Measurements from ENCODE around the gene SAPCD1.
"Not testable (repeated sequence)": the region's sequence is repeated elsewhere in the genome, so short reads cannot be mapped to it uniquely, and the experiment has no call there.

Gene SAPCD1

DNA sequence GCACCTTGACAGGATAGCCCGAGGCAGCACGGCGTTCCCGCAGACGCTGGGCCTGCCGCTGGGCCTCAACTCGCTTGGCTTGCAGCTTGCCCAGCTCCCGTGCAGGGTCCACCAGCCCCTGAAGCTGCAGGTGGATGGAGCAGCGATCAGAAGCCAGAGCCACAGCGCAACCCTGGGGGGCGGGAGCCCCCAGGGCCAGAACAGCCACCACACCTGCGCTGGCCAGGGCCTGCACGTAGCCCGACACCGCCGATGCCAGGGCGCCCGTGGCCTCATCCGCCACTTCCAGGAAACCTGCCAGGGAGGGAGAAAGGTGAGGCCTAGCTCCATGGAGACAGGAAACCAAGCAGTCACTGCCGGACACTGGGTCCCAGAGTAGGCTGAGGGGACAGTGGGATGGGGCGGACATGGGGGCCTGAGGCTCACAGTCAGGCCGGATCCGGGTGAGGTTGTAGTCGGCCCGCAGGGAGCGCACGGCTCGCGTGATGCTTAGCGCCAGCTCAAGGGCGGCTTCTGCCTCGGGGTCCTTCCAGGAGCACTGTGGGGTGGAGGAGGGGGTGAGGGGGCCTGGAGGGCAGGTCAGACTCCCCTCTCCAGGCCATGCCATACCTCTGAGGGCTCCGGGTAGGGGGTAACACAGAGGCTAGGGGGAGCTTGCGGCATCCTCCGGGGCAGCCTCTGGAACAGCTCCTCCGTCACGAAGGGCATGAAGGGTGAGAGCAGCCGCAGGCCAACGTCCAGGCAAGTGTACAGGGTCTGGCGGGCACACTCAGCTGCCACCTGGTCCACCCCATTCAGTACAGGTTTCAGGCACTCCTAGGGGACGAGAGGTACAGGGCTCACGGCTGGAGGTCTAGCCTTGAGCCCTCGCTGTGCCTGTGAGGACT, 16.8 kb downstream of the SAPCD1 start:
- H3K4me3 Mint-ChIP-seq, result no peak overlapping the region
- H3K27me3 Mint-ChIP-seq, result no peaks in the 10 kb centered on the region
- H3K27ac Mint-ChIP-seq (ENCODE audit: low read depth), result no peak overlapping the region
- H3K9me3 Mint-ChIP-seq, result no peaks in the 10 kb centered on the region
- ATAC-seq (replicated peaks; ENCODE audit: extremely low read depth, poor library complexity, severe bottlenecking) (no peak), DNase-seq (ENCODE audit: low spot score in 2 of 2) (no peak)
- H3K4me1 Mint-ChIP-seq, result peaks cover 25% of the 10 kb centered on the region
- peaks cover 17% of the 10 kb centered on the region for H3K36me3 Mint-ChIP-seq (ENCODE audit: insufficient read depth)

DNA sequence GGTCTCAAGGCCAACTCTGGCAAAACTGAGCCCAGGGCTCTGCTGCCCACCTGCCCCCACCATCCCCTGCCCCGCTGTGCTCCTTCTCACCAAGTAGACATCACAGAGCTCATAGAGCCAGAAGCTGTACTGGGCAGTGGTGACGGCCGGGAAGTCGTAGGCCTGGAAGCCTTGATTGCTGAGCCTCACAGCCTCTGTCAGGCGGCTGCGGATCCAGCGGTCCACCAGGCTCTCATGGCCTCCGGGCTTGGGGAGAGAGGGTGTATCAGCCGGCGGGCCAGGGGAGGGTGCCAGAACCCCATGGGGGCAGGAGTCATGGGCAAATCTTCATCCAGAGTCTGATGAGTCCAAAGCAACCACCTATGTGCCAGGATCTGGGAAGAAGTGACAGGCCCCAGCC, 17.5 kb downstream of the SAPCD1 start:
- Mint-ChIP-seq H3K4me1 (peaks cover 25% of the 10 kb centered on the region), H3K36me3 (ENCODE audit: insufficient read depth) (peaks cover 17% of the 10 kb centered on the region), H3K9me3 (no peaks in the 10 kb centered on the region), H3K27me3 (no peaks in the 10 kb centered on the region), H3K4me3 (no peak overlapping the region), H3K27ac (ENCODE audit: low read depth) (no peak overlapping the region)
- ATAC-seq (replicated peaks; ENCODE audit: extremely low read depth, poor library complexity, severe bottlenecking), result no peak
- no peak for DNase-seq (ENCODE audit: low spot score in 2 of 2)

DNA sequence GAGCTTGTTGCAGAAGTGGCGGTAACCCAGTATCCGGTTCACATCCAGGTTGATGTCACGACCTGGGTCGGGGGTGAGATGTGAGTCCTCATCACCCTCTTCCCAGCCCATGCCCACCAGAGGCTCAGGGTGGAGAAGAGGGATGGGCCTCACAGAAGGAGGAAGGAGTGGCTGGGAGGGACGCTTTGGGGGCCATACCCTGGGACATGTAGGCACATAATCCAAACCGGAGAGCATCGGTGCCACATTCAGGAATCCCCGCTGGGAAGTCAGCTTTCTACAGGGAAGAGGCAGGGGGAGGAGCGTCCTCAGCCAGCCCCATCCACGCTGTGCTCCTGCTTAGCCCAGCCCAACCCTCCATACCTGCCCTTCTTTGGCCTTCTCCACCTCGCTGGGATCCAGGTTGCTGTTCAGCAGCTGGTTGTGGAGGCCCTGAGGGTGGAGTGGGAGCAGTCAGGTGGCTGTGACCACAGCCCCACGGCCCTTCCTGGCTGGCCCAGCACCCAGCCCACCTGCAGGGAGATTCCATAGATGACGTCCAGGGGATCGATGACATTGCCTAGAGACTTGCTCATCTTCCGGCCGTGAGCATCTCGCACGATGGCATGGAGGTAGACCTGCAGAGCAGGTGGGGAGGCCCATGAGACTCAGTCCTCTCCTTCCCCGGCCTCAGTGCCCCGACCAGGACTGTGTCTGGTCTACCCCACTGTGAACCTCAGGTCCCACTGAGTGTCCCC, 18.2 kb downstream of the SAPCD1 start:
- H3K4me3 Mint-ChIP-seq, result no peak overlapping the region
- no peaks in the 10 kb centered on the region for H3K27me3 Mint-ChIP-seq
- H3K4me1 Mint-ChIP-seq, result peaks cover 20% of the 10 kb centered on the region
- no peaks in the 10 kb centered on the region for H3K9me3 Mint-ChIP-seq
- peaks cover 19% of the 10 kb centered on the region for H3K36me3 Mint-ChIP-seq (ENCODE audit: insufficient read depth)
- peak overlapping the region; percentile 60 for H3K27ac Mint-ChIP-seq (ENCODE audit: low read depth)
- no peak for DNase-seq (ENCODE audit: low spot score in 2 of 2)
- ATAC-seq (replicated peaks; ENCODE audit: extremely low read depth, poor library complexity, severe bottlenecking), result no peak

DNA sequence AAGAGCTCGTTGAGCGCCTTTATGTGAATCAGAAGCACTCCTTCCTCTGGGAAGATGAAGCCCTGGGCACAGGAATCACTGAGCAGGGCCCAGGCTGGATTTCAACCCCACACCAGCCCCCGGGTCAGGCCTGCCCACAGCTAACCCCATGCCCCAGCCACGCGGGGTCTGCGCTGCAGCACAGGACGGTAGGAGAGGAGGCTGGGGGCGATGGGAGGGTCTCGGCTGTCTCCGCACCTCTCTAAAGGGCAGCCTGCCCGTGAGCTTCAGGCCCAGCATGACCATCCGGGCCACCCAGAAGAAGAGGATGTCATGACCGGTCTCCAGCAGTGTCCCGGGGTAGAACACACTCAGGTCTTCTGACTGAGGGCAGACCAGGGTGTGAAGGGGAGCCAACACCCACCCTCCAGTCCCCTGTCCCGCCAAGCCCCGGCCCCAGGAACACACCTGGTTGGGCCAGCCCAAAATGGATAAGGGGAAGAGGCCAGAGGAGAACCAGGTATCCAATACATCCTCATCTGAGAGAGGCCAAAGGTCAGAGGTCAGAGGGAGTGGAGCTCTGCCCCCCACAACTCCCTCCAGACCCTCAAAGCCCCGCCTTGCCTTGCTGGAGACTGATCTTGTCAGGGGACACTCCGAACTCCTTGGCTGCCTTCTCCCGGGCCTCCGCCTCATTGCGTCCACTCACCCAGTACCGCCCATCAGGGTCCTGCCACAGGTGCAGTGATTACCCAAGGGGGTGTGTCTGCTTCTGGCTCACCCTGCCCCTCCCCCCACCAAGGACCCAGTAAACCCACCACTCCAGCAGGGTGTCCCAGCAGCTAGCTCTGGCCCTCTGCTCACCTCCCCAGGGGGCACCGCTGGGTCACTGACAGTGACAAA, 19.0 kb downstream of the SAPCD1 start:
- DNase-seq (ENCODE audit: low spot score in 2 of 2) (no peak), ATAC-seq (replicated peaks; ENCODE audit: extremely low read depth, poor library complexity, severe bottlenecking) (no peak)
- H3K4me3 Mint-ChIP-seq, result no peak overlapping the region
- peak overlapping the region; percentile 60 for H3K27ac Mint-ChIP-seq (ENCODE audit: low read depth)
- no peaks in the 10 kb centered on the region for H3K9me3 Mint-ChIP-seq
- H3K36me3 Mint-ChIP-seq (ENCODE audit: insufficient read depth), result peaks cover 19% of the 10 kb centered on the region
- H3K27me3 Mint-ChIP-seq, result no peaks in the 10 kb centered on the region
- peaks cover 14% of the 10 kb centered on the region for H3K4me1 Mint-ChIP-seq

DNA sequence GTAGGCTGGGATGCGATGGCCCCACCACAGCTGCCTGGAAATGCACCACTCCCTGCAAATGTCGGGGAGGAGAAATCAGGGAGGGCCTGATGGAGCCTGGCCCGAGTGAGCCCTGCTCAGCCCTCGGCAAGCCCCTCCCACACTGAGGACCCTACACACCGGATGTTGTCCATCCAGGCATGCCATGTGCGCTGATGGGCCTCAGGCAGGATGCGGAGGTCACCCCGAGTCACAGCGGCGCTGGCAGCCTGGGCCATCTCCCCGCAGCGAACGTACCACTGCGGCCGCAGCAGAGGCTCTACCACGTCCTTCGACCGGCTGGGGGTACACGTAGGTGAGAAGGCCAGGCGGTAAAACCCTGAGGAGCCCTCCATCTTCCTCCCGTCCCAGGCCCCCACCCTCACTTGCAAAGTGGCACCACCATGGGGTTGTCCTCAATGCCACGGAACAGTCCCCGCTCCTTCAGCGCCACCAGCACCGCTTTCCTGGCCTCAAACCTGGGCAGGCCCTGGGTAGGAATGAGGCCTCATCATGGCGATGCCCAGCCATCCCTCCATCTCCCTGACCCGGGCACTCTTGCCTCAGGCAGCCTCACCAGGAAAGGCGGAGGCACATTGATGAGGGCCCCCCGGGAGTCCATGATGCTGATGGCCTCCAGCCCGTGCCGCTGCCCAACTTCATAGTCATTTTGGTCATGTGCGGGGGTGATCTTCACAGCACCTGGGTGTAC, 19.8 kb downstream of the SAPCD1 start:
- peaks cover 6% of the 10 kb centered on the region for H3K4me1 Mint-ChIP-seq
- H3K36me3 Mint-ChIP-seq (ENCODE audit: insufficient read depth), result peaks cover 19% of the 10 kb centered on the region
- H3K27me3 Mint-ChIP-seq, result no peaks in the 10 kb centered on the region
- no peak overlapping the region for H3K27ac Mint-ChIP-seq (ENCODE audit: low read depth)
- no peak overlapping the region for H3K4me3 Mint-ChIP-seq
- DNase-seq (ENCODE audit: low spot score in 2 of 2) (no peak), ATAC-seq (replicated peaks; ENCODE audit: extremely low read depth, poor library complexity, severe bottlenecking) (no peak)
- no peaks in the 10 kb centered on the region for H3K9me3 Mint-ChIP-seq

DNA sequence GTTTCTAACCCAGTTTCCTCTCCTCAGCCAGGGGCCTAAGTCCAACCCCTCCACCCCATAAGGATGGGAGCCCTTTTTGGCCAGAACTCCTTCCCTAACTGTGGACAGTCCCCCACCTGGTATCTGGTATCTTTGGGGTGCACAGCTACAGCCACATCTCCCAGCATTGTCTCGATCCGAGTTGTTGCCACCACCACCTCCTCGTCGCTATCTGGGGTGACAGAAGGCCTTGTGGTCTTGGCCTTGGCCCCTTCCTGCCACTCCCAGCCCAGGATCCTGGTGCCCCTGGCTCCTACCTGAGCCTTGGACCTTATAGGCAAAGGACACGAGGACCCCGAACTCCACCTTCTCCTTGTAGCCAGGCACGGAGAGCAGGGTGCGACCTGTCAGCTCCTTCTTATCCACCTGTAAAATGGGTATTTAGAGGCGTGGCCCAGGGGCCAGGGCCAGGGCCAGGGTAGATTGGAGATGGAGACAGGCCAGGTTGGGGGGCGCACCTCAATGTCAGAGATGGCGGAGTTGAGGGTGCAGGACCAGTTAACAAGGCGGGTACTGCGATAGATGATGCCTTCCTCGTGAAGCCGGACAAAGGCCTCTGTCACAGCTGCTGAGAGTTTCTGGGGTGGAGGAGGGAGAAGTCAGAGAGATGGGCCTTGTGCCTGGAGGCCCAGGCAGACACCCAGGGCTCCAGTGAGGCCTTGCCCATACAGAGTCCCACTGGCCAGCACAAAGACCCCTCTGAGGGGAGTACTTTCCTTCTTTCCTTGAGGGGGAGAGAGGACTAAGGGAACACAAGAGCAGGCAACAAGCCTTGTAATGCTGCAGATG, 21.9 kb downstream of the SAPCD1 start:
- peaks cover 15% of the 10 kb centered on the region for H3K36me3 Mint-ChIP-seq (ENCODE audit: insufficient read depth)
- ATAC-seq (replicated peaks; ENCODE audit: extremely low read depth, poor library complexity, severe bottlenecking) (no peak), DNase-seq (ENCODE audit: low spot score in 2 of 2) (no peak)
- no peak overlapping the region for H3K27ac Mint-ChIP-seq (ENCODE audit: low read depth)
- no peaks in the 10 kb centered on the region for H3K4me1 Mint-ChIP-seq
- H3K4me3 Mint-ChIP-seq, result no peak overlapping the region
- H3K27me3 Mint-ChIP-seq, result no peaks in the 10 kb centered on the region
- no peaks in the 10 kb centered on the region for H3K9me3 Mint-ChIP-seq

DNA sequence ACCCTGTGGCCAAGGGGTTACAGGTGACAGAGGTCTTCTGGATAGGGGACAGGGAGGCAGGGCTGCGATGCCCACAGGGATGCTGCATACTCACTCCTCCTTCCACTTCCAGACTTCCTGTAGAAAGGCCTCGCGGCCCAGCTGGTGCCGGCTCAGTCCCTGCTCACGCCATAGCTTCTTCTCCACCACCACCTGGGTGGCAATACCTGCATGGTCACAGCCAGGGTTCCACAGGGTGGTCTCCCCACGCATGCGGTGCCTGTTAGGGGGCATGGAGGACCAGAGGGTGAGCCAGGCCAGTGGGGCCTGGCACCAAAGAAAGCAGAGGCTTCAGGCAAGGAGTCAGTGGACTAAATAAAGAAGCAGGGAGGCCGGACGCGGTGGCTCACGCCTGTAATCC, 23.0 kb downstream of the SAPCD1 start:
- Mint-ChIP-seq H3K4me1 (peaks cover 1% of the 10 kb centered on the region), H3K36me3 (ENCODE audit: insufficient read depth) (peaks cover 17% of the 10 kb centered on the region), H3K9me3 (no peaks in the 10 kb centered on the region), H3K27ac (ENCODE audit: low read depth) (no peak overlapping the region), H3K4me3 (no peak overlapping the region), H3K27me3 (no peaks in the 10 kb centered on the region)
- DNase-seq (ENCODE audit: low spot score in 2 of 2) (no peak), ATAC-seq (replicated peaks; ENCODE audit: extremely low read depth, poor library complexity, severe bottlenecking) (no peak)

DNA sequence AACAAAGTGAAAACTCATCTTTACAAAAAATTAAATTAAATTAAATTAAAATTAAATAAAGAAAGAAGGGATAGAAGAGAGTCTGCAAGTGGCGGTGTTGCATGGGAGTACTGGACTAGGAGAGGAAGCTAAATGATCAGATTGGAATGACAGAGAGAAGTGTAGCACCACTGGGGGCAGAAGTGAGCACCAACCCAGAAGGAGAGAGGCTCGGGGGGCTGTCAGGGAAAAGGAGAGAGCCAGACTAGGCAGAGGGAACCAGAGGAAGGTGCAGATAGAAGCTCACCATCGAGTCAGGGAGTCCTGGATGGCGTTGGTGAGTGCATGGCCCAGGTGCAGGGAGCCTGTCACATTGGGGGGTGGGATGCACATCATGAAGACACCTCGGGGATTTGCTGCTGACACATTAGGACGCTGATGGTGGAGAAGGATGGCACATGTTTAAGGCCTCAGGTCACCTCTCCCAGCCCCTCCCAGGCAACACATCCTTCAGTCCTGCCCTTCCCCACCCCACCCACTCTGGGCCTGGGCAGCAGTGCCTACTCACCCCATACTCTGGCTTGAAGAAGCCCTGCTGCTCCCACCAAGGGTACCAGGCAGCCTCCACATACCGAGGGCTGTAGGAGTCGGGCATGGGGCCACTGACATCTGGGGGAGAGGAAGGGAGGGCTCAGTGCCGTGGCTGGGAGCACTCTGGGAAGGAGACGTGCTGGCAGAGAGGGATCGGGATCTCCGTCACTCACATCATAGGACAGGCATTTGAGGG, 29.1 kb downstream of the SAPCD1 start:
- Mint-ChIP-seq H3K27me3 (no peaks in the 10 kb centered on the region), H3K4me1 (peaks cover 24% of the 10 kb centered on the region), H3K4me3 (no peak overlapping the region)

DNA sequence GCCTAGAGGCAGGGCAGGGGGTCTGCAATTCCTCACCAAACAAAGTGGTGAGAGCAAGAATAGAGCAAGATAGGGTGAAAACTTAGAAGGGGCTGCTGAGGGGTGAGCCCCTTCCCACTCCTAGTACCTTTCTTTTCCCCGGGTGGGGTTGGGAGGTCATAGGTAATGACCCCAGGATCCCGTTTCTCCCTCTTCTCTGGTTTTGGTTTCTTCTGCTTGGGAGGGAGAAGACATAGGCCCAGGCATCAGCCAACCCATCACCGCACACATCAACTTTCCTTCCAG, 29.6 kb downstream of the SAPCD1 start:
- ATAC-seq (replicated peaks; ENCODE audit: extremely low read depth, poor library complexity, severe bottlenecking) (no peak), DNase-seq (ENCODE audit: low spot score in 2 of 2) (no peak)
- no peaks in the 10 kb centered on the region for H3K27me3 Mint-ChIP-seq
- H3K4me3 Mint-ChIP-seq, result no peak overlapping the region
- peaks cover 28% of the 10 kb centered on the region for H3K4me1 Mint-ChIP-seq
- peak overlapping the region; percentile 13 for H3K27ac Mint-ChIP-seq (ENCODE audit: low read depth)
- peaks cover 13% of the 10 kb centered on the region for H3K36me3 Mint-ChIP-seq (ENCODE audit: insufficient read depth)
- H3K9me3 Mint-ChIP-seq, result no peaks in the 10 kb centered on the region

More for the DNA sequence above, 29.1 kb downstream of the SAPCD1 start:
- no peaks in the 10 kb centered on the region for H3K9me3 Mint-ChIP-seq
- peaks cover 13% of the 10 kb centered on the region for H3K36me3 Mint-ChIP-seq (ENCODE audit: insufficient read depth)
- DNase-seq (ENCODE audit: low spot score in 2 of 2) (no peak), ATAC-seq (replicated peaks; ENCODE audit: extremely low read depth, poor library complexity, severe bottlenecking) (no peak)
- peak overlapping the region; percentile 13 for H3K27ac Mint-ChIP-seq (ENCODE audit: low read depth)

DNA sequence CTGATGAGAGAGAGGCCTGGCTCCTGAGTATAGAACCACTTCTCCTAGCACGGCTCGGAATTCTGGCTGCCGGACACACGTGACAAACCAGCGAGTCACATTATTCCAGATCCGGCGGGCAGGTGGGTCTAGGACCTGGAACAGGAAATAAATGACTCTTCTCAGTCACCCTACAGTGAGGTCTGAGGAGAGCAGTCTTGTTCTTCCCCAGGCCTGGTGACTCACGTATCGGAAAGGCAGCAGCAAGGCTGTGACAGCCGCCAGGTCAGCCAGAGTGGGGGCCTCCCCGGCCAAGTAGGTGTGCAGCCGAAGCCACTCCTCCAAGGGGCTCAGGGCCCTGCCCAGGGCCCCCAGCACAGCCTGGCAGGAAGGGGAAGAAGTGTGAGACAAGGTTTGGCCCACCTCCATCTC, 30.3 kb downstream of the SAPCD1 start:
- Mint-ChIP-seq H3K4me3 (no peak overlapping the region), H3K27me3 (no peaks in the 10 kb centered on the region), H3K27ac (ENCODE audit: low read depth) (peak overlapping the region; percentile 98), H3K36me3 (ENCODE audit: insufficient read depth) (peaks cover 13% of the 10 kb centered on the region), H3K9me3 (no peaks in the 10 kb centered on the region), H3K4me1 (peaks cover 35% of the 10 kb centered on the region)
- DNase-seq (ENCODE audit: low spot score in 2 of 2) (no peak), ATAC-seq (replicated peaks; ENCODE audit: extremely low read depth, poor library complexity, severe bottlenecking) (no peak)

DNA sequence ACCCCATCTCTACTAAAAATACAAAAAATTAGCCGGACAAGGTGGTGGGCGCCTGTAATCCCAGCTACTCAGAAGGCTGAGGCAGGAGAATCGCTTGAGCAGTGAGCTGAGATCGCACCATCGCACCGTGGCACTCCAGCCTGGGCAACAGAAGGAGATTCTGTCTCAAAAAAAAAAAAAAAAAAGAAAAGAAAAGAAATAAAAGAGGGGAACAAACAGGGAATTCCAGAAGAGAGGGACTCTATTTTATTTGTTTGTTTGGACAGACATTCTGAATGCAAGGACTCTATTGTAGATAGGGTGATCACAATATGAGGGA, 31.4 kb downstream of the SAPCD1 start:
- H3K27me3 Mint-ChIP-seq; H3K9me3 Mint-ChIP-seq; ATAC-seq (replicated peaks; ENCODE audit: extremely low read depth, poor library complexity, severe bottlenecking); DNase-seq (ENCODE audit: low spot score in 2 of 2): not testable (repeated sequence)
- Mint-ChIP-seq H3K36me3 (ENCODE audit: insufficient read depth) (peaks cover 16% of the 10 kb centered on the region), H3K27ac (ENCODE audit: low read depth) (peak overlapping the region; percentile 98), H3K4me3 (peak overlapping the region; percentile 98), H3K4me1 (peaks cover 42% of the 10 kb centered on the region)
